Stomach smooth muscle (tissue), 2 donors: ENCODE results near the gene OR2H1.

ENCODE experiments used
- H3K27ac ChIP-seq: one replicate; pipeline ENCODE4 v1.7.0; 2013; ENCODE audit warnings: mild to moderate bottlenecking, low read length, inconsistent platforms
- H3K27me3 ChIP-seq, 2 donors: one replicate each; pipeline ENCODE4 v1.7.0; 2013; ENCODE audit warnings: low read length in 2 of 2; ENCODE audit not compliant: insufficient read depth in 2 of 2, control insufficient read depth in 1 of 2
- H3K36me3 ChIP-seq, 2 donors: one replicate each; pipeline ENCODE4 v1.7.0; 2013; ENCODE audit warnings: low read length in 2 of 2; ENCODE audit not compliant: control insufficient read depth in 2 of 2, insufficient read depth in 2 of 2
- H3K4me1 ChIP-seq: one replicate; pipeline ENCODE4 v1.7.0; 2013; ENCODE audit warnings: low read length; ENCODE audit not compliant: control insufficient read depth, insufficient read depth
- H3K4me3 ChIP-seq, 2 donors: one replicate each; pipeline ENCODE4 v1.7.0; 2013; ENCODE audit warnings: low read length in 2 of 2
- H3K9ac ChIP-seq, 2 donors: one replicate each; pipeline ENCODE4 v1.7.0; 2013; ENCODE audit warnings: low read length in 2 of 2, mild to moderate bottlenecking in 1 of 2
- H3K9me3 ChIP-seq, 2 donors: one replicate each; pipeline ENCODE4 v1.7.0; 2013; ENCODE audit warnings: low read length in 2 of 2; ENCODE audit not compliant: control insufficient read depth in 2 of 2
- donor health status: healthy.
- donor health status: Pancreatic carcinoma.

OR2H1 gene

DNA sequence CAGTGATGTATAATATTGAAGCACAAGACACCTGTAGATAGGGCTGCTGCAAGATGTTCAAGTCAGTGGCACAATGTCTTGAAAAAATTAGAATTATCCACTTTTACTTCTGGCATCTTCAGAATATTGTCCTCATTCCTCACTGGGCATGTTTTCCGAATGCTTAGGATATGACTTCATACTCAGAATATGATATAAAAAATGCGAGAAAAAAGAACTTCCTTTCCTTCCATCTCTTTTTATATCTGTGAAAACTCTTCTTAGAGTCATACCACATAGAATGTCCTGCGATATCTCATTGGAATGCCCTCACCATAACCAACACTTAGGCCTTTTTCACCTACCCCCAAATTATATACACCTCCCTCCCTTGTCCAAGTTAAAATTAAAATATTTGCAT, 26.2 kb downstream of the OR2H1 start:
- no peaks in the 10 kb centered on the region for H3K4me1 ChIP-seq
- no peaks in the 10 kb centered on the region for H3K27me3 ChIP-seq
- H3K4me3 ChIP-seq = no peak overlapping the region
- no peak overlapping the region for H3K27ac ChIP-seq
- H3K9ac ChIP-seq = no peak overlapping the region
- H3K9me3 ChIP-seq = no peaks in the 10 kb centered on the region
- H3K36me3 ChIP-seq = no peaks in the 10 kb centered on the region

DNA sequence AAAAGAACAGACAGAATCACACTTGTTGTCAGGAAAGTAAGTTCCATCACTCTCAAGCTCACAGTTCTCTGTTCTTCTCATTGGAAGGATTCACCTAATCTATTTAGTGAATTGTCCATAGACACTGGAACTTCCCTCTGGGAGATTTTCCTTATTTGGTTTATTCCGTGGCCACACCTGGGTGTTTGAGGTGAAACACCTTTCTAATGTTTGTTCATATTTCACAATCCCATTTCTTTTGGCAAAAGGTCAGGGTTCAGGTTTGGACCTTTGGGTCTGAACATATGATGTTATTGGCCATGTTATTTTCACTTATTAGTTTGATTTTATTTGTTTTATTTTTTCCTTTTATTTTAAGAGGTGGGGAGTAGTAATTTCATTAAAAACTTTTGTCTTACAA, 26.8 kb downstream of the OR2H1 start:
- Histone ChIP-seq H3K36me3 (no peaks in the 10 kb centered on the region), H3K9ac (no peak overlapping the region), H3K27me3 (no peaks in the 10 kb centered on the region), H3K4me1 (no peaks in the 10 kb centered on the region), H3K27ac (no peak overlapping the region), H3K4me3 (no peak overlapping the region), H3K9me3 (no peaks in the 10 kb centered on the region)

DNA sequence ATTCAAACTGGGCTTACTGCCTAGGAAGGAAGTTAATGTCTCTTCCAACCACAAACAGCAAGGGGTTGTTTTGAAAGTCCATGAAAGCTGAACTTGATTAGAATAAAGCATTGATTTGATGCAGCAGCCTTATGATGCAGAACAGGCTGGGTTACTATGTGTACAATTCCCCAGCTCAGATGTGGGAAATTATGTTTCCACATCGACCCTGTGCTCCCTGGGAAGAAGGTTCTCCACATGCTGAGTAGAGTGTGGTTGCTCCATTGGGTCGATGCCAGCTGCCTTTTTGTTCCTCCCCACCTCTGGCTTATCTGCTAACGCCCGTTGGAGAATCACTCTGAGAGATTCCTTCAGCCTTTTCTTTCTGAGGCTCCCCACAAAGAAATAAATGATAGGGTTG, 29.6 kb downstream of the OR2H1 start:
- Histone ChIP-seq H3K4me1 (no peaks in the 10 kb centered on the region), H3K9me3 (no peaks in the 10 kb centered on the region), H3K9ac (no peak overlapping the region), H3K27ac (no peak overlapping the region), H3K27me3 (no peaks in the 10 kb centered on the region), H3K4me3 (no peak overlapping the region), H3K36me3 (no peaks in the 10 kb centered on the region)

DNA sequence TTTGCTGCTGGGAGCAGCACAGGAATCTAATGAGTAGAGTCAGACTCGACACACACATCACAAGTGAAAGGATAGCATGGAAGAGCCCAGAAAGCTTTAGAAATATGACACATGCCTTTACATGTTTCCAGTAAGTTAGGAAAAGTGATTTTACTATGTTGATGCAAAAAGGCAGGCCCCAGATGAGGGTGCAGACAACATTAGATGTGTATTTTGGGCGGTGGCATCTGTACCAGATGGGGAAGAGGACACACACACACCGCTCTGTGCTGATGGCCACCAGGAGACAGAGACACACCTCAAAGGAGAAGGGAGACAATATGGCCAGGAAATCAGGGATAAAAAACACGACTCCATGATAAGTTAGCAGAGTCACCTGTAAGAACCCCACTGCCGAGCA, 30.2 kb downstream of the OR2H1 start:
- H3K36me3 ChIP-seq = no peaks in the 10 kb centered on the region
- H3K4me1 ChIP-seq = no peaks in the 10 kb centered on the region
- H3K9ac ChIP-seq = no peak overlapping the region
- H3K27ac ChIP-seq = no peak overlapping the region
- no peaks in the 10 kb centered on the region for H3K27me3 ChIP-seq
- H3K9me3 ChIP-seq = no peaks in the 10 kb centered on the region
- no peak overlapping the region for H3K4me3 ChIP-seq

DNA sequence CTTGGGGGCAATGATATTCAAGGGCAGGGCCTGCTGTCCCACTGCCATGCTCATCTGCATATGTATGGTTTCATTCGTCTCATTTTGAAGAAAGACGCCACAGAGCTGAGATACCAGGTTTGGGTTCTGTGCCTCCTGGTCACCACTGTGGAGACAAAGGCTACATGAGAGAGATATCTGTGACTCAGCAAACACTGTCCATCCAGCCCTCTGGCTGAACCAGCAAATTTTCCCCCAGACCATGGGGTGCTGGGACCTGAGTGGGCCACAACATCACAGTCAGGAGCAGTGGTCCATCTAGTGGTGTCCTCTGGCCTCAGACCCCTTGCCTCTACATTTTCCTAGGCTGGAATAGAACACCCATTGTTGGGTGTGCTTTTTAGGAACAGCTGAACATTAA, 30.7 kb downstream of the OR2H1 start, which contains the start of gene MAS1L:
Gene MAS1L, minus strand, starts transcription at position 297 of the 400 bp plus-strand sequence. Its CDS starts 54 bp downstream, at position 243.
- Histone ChIP-seq H3K36me3 (no peaks in the 10 kb centered on the region), H3K27ac (no peak within 1 kb of the TSS), H3K4me3 (no peak within 1 kb of the TSS), H3K9ac (no peak within 1 kb of the TSS), H3K4me1 (no peaks in the 10 kb centered on the region), H3K27me3 (no peaks in the 10 kb centered on the region), H3K9me3 (no peaks in the 10 kb centered on the region)

DNA sequence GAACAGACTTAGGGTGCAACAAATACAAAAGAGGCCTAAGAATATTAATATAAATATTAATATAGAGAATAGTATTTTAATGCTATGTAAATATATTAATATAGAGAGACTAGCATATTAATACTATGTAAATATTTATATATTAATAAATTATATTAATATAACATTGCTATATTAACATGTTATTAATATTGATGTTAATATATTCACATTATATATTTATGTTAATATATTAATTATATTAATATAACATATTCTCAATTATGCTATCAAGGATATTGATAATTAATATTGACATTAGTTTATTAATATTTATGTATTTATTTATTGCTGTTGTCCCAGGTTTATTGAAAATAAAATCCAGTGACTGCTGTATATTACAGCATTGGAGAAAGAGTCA, 31.9 kb downstream of the OR2H1 start:
- Histone ChIP-seq H3K27me3 (no peaks in the 10 kb centered on the region), H3K9me3 (no peaks in the 10 kb centered on the region), H3K9ac (no peak overlapping the region), H3K27ac (no peak overlapping the region), H3K36me3 (no peaks in the 10 kb centered on the region), H3K4me1 (no peaks in the 10 kb centered on the region), H3K4me3 (no peak overlapping the region)

DNA sequence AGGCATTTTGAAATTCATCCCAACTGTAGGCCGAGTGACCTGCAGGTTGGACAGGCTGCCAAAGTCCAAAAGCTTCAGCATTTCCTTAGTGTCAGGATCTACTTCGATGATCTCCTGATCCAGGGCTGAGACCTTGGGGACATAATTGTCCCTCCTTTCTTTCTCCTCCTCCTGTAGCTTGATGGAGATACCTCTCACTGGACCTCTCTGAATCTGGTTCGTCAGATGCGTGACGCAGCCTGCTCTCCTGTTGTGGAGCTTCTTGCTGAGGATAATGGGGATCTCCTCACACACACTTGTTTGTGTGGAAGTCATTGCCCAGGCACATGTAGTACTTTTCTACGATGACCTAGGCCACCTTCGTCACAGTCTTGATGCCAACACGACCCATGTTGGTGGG, 32.3 kb downstream of the OR2H1 start:
- no peaks in the 10 kb centered on the region for H3K9me3 ChIP-seq
- no peak overlapping the region for H3K27ac ChIP-seq
- H3K36me3 ChIP-seq = no peaks in the 10 kb centered on the region
- no peak overlapping the region for H3K9ac ChIP-seq
- H3K4me3 ChIP-seq = no peak overlapping the region
- H3K27me3 ChIP-seq = no peaks in the 10 kb centered on the region
- H3K4me1 ChIP-seq = no peaks in the 10 kb centered on the region

DNA sequence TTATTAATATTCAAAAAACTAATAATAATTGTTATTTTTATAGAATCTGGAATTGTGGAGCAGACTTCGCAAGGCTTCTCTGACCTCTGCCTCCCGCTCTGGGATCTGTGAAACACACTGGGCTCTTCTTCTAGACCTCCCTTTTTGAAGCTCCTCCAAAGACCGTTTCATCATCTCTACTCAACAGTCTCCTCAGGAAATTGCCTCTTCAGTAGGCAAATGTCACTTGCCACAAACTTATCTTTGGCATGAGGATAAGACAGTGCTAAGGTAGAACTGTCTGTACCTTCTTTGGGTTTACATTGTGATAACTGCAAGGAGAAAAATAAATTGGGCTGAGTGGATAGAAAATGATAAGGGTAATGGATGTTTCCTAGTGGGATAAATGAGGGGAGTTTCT, 33.1 kb downstream of the OR2H1 start:
- H3K4me1 ChIP-seq = no peaks in the 10 kb centered on the region
- no peak overlapping the region for H3K27ac ChIP-seq
- H3K36me3 ChIP-seq = no peaks in the 10 kb centered on the region
- H3K9ac ChIP-seq = no peak overlapping the region
- no peak overlapping the region for H3K4me3 ChIP-seq
- H3K27me3 ChIP-seq = no peaks in the 10 kb centered on the region
- no peaks in the 10 kb centered on the region for H3K9me3 ChIP-seq

DNA sequence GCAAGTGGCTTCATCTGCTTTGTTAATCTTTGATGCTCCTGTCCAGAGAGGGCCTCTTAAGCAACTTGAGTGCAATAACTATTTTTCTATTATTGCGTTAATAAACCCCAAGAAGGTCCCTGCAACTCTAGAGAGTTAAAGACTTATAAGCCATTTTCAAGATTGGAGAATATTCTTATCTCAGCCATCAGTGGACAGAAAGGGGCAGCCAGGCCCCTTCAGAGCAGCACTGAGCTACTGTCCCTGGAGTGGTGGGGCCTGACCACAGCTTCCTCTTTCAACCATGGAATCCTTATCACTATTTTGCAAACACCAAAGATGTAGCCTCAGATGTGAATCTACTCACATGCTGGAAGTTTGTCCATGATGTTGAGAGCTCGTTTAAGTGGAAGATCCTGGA, 33.6 kb downstream of the OR2H1 start:
- Histone ChIP-seq H3K9ac (no peak overlapping the region), H3K9me3 (no peaks in the 10 kb centered on the region), H3K27me3 (no peaks in the 10 kb centered on the region), H3K4me3 (no peak overlapping the region), H3K36me3 (no peaks in the 10 kb centered on the region), H3K27ac (no peak overlapping the region), H3K4me1 (no peaks in the 10 kb centered on the region)

DNA sequence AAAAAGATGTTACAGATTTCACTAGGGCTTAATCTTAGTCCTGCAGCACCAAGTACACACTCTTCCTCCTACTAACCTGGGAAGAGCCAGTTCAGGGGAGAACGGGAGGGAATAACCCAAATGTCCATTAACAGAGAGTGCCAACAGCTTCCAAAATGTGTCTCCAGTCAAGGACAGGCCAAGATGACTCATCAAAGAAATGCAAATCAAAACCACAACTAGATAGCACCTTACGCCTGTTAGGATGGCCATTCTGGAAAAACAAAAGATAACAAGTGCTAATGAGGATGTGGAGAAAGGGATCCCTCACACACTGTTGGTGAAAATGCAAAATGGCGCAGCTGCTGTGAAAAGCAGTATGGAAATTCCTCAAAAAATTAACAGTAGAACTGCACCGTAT, 34.6 kb downstream of the OR2H1 start:
- H3K27ac ChIP-seq = no peak overlapping the region
- no peak overlapping the region for H3K4me3 ChIP-seq
- peaks cover 0 to 2% of the 10 kb centered on the region in 2 donors for H3K27me3 ChIP-seq
- no peaks in the 10 kb centered on the region for H3K4me1 ChIP-seq
- no peaks in the 10 kb centered on the region for H3K9me3 ChIP-seq
- H3K36me3 ChIP-seq = no peaks in the 10 kb centered on the region
- no peak overlapping the region for H3K9ac ChIP-seq

DNA sequence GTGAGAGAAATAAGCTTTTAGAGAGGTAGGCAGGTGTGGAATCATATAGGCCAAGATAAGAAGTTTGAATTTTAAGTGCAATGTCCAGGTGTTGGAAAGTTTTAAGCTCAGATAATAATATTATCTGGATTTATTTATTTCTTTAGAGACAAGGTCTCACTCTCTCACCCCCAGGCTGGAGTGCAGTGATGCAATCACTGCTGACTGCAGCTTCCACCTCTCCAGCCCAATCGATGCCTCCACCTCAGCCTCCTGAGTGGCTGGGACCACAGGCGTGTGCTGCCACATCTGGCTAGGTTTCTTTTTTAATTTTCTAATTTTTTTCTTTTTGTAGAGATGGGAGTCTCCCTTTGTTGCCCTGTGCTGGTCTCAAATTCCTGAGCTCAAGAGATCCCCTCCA, 36.3 kb downstream of the OR2H1 start:
- H3K9me3 ChIP-seq = no peaks in the 10 kb centered on the region
- no peak overlapping the region for H3K9ac ChIP-seq
- peaks cover 0 to 2% of the 10 kb centered on the region in 2 donors for H3K27me3 ChIP-seq
- no peaks in the 10 kb centered on the region for H3K4me1 ChIP-seq
- H3K27ac ChIP-seq = no peak overlapping the region
- H3K4me3 ChIP-seq = no peak overlapping the region
- no peaks in the 10 kb centered on the region for H3K36me3 ChIP-seq
